EH (cell line): ENCODE results near the gene IQSEC2.

Experiments
- DNase-seq: peaks from one replicate; pipeline ENCODE4 v3.0.0-alpha.2; 2015; ENCODE audit warnings: low read depth

Gene IQSEC2

DNA sequence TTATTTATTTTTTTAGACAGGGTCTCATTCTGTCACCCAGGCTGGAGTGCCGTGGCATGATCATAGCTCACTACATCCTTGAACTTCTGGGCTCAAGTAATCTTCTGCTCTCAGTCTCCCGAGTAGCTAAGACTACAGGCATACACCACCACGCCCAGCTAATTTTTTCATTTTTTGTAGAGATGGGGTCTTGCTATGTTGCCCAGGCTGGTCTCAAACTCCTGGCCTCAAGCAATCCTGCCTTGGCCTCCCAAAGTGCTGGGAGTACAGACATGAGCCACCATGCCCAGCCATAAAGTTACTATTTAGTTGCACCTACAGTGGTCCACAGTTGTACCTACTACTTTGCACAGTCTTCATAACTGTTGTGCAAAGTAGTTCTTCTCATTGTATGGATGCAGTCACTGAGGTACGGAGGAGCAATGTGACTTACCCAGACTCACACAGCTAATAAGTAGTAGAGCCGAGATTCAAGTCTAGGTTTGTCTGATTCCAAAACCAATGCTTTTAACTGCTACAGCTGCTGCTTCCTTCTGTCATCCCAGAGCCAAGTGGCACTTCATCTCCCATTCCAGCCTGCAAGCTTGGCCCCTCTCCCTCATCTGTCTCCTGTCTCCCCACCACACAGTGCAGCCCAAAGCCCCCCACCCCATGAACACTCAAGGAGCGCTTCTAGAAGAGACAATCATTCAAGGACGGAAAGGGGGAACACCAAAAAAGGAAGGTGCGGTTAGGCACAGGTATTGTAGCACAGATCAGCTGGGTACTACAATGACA lies 24.0 kb upstream of the IQSEC2 start:
- no peak for DNase-seq

DNA sequence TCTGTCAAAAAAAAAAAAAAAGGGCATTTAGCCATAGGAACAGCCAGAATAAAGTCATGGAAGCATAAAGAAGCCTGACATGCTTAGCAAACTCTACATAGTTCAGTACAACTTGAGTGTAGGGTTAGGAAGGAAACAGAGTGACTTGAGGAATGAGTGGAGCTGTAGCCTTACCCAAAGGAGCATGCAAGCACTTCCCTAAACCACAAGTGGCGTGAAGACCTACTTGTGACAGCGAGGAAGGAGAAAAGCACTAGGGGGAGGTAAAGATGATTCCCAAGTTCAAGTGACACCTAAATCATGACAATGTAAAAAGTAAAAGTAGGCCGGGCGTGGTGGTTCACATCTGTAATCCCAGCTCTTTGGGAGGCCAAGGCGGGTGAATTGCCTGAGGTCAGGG lies 21.8 kb upstream of the IQSEC2 start:
- no peak for DNase-seq

DNA sequence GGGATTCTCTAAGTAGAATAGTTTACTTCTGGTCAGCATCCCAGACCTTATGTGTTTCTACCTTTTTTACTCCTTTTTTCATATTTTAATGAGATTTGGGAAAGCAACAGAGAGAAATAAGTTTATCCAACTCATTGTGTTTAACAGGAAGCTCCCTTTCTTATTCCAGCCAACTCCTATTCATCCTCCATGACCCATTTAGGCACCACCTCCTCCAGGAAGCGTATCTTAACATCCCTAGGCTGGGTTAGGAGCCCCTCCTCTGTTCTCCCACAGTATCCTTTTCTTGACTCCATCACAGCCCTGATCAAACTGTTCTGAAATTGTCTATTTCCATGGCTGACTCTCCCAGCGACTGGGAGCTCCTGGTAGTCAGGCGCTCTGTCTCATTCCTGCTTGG lies 18.8 kb upstream of the IQSEC2 start:
- DNase-seq: no peak

DNA sequence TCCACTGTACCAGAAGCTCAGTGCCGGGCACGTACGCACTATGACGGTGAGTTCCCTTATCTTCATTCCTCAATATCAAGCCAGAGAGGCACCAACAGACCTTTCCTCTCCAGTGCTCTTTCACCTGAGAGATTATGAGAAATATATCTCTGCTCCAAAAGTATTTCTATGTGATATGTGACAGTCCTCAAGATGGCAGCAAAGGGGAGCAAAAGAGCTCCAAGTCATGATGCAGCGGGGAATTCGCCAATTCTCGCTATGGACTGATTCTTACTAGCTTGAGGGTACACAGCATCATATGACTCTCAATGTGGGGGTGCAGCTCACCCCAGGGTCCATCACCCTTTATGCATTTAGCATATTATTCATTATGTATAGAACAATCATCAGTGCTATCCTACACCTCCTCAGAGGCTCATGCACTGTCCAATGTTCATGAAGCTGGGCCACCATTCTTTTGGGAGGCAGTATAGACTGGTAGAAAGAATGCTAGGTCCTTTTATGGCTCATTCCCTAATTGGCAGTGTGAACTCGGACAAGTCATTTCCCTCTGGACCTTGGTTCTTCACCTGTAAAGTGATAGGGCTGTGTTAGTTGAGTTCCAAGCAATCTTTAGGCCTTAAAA lies 12.8 kb upstream of the IQSEC2 start:
- peak; percentile 16 for DNase-seq

DNA sequence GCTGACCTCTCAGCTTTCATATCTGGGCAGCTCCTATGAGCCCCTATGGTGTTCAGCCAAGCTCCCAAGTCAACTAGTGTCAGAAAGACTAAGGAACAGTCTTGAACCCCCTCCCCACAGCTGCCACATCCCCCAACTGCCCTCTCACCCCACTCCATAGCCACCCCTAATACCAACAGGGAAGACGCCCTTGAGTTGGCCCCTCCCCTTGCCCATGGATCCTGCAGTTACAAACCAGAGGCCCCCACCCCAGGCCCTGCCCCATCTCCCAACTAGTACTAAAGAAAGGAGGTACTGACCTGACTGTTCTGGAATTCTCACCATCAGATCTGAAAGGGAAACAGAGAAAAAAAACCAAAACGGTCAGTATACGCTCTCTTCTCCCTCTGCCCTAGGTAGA lies 10.2 kb upstream of the IQSEC2 start:
- DNase-seq: no peak

DNA sequence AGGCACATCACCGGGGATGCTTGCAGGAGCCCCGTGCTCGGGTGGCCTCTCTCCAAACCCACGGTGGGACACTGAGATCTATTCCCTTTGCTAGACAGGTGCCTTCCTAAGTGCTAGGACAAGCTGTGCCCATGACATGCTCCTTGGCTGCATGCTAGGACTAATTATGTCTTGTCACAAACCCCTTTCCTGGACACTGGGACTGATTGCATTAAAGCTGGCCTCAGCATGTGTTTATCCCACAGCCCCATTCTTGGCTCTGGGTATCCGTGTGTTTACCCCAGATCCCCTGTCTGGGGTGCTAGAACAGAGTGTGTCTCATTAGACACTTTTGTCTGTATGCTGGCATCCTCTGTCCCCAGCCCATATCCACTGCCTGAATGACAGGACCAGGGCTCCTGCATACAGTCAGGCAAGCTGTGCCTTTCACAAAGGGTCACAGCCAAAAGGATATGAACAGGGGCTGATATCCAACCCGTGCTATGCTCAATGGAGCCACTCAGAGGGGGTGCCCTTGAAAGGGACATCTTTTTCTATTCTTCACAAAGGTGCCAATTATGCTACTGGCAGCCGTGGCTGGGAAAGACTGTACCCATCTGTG lies 9.2 kb upstream of the IQSEC2 start:
- DNase-seq: no peak

DNA sequence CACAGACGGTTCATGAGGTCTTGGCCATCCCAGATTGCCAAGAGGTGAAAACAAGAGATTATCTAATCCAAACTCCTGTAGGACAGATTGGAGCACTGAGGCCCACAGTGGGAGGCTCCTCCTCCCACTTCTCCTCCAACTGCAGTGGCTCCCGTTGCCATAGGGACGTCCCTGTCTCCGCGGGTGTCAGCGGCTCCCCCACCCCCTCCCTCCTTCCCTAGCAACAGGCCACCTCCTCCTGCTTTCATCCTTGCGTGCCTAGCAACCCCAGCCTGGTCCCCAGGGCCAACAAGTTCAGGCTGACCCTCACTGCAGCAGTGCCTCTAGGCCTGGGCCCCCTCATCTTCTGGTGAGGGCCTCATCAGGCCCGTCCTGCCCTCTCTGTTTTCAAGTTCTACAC lies 6.8 kb upstream of the IQSEC2 start:
- DNase-seq: peak; percentile 50

DNA sequence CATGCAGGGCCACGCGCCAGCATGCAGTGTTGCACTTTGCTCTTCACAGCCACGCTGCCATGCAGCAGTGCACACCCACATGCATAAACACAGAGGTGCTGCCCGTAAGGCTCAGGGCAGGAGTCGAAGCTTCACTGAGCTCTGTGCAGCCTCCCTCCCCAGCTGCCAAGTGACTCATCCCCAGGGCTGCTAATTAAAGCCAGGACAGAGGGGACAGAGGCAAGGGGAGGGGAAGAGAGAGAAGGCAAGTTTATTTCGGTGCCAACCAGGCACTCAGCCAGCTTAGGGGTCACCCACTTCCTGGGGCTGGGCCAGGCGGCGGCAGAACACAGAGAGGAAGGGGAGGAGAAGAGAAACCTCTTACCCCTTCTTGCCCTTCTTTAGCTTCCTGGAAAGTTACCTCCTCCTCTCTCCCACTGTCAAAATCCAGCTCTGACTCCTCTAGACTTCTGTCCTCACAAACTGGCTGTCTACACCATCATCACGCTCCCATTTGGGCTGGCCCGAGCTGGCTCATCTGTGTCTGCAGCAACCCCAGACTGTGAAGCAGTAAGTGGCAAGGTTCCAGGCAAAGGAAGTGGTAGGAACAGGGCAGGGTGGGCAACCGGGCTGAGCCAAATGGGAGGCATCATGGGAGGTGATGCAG lies 6.2 kb upstream of the IQSEC2 start:
- DNase-seq: peak; percentile 84

DNA sequence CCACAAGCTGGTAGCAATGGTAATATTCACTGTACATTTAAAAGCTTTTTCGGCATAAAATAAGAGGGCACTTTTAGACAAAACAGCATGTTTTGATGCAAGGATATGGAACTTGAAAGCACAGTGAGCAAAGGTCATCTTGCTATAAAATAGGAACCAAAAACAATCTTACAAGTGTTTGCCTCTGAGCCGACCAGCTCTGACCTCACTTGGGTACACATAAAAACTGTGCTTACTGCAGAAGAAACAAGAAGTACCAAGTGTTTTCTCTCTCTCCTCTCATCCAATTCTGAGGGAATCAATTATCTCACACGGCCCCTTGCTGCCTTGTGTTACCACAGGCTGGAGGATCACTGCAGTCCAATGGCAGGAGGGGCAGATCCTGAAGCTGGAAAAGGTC lies 4.8 kb upstream of the IQSEC2 start:
- no peak for DNase-seq

DNA sequence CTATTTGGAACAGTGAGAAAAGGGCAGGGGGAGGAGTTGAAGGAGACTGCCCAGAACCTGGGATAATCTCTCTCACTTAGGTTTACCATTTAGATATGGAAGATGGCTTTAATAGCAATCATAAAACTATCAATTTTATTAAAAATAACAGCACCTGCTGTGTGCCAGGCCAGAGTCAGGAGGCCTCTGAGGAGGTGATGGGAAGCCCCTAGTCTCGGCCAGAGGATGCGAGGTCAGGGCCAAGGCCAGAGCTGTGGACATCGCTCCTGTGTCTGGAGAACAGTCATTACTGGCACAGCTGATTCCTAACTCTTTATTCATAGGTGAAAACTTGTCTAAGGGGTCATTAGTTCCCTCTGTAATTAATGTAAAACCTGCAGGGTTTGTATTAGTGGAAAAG lies 4.2 kb upstream of the IQSEC2 start:
- DNase-seq: no peak

DNA sequence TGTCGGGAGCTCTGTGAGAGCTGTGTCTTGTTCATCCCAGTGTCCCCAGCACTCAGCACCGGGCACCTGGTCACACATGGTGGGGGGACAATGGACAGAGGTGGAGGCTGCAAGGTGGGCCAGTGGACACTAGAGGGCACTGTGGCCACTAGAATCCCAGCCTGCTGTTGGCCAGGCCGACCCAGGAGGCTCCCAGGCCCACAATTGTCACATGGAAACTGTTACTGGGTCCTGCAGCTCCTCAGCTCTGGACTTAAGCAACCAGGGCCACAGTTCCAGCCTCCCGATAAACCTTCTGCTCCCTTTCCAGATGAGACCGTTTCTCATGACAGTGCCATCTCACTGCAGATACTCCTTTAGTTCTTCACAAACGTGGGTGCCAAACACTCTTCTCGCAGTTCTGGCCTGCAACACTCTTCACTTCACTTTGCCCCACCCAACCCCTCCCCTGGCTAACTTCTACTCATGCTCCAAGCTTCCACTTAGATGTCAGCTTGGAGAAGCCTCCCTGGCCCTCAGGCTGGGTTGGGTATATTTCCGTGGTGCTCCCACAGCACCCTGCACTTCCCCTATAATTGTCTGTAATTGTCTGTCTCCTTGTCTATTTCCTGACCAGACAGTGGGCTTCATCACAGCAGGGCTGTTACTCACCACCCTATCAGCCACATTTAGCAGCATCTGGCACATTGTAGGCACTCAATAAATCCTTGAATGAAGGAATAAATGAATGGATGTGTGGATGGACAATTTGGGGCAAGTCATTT lies 3.5 kb upstream of the IQSEC2 start:
- DNase-seq: peak; percentile 60

DNA sequence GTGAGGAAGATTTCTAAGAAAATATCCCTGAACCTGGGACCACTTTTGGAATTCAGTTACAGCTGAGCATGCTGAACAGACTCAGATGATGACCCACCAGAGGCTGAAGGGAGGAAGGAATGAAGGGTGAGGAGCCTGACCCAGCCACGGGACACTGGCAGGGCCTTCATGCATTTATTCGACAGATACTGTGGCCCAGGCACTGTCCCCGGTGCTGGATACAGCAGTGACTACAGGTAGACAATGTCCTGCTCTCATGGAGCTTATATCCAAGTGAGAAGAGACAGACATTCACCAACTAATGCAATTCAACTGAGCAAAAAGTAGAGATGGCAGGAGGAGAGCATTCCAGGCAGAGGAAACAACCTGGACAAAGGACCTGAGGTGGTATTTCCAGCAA lies 2.2 kb upstream of the IQSEC2 start:
- no peak for DNase-seq

DNA sequence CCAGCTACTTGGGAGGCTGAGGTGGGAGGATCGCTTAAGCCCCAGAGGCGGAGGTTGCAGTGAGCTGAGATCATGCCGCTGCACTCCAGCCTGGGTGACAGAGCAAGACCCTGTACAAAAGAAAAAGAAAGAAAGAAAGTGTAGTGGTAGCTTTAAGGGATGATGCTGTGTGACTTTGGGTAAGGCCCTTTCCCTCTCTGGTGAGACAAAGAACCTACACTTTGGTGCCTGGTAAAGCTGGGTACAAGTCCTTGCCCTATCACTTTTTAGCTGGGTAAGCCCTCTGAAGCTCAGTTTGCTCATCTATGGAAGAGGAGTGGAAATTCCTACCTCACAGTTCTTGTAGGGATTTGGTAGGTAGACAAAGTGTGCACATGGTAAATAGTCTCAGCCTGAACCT lies 1.7 kb upstream of the IQSEC2 start:
- DNase-seq: no peak

DNA sequence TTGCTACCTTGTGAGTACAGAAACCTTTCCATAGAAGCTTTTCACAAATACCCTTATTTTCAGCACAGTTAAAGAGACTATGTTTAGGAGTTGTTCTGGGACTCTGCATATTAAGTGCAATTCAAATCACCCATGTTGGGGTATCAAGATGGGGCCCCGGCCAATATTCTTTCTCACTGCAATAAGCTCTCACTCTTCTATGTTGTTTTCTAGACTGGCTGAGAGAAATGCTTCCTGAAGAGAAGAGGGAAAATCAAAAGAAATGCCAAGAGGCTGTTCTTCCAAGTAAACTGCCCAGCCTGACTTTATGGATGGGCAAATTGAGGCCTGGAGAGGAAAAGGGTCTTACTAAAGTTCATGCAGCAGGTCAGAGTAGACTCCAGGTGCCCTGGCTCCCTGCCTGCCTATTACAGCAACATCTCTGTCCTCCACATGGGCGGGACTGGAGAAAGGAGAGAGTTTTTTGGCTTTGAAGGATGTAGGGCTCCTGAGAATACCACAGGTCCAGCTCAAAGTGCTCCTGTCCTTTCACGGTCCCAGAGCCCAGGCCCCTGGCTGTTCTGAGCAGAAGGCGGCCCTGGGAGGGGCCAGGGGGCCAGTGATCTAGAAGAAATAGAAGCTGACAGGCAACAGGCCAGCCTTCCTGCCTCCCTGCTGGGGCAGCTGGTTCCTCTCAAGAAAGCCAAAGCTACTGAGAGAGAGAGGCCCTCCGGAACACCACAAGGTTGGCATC lies 745 bp upstream of the IQSEC2 start:
- DNase-seq: no peak

DNA sequence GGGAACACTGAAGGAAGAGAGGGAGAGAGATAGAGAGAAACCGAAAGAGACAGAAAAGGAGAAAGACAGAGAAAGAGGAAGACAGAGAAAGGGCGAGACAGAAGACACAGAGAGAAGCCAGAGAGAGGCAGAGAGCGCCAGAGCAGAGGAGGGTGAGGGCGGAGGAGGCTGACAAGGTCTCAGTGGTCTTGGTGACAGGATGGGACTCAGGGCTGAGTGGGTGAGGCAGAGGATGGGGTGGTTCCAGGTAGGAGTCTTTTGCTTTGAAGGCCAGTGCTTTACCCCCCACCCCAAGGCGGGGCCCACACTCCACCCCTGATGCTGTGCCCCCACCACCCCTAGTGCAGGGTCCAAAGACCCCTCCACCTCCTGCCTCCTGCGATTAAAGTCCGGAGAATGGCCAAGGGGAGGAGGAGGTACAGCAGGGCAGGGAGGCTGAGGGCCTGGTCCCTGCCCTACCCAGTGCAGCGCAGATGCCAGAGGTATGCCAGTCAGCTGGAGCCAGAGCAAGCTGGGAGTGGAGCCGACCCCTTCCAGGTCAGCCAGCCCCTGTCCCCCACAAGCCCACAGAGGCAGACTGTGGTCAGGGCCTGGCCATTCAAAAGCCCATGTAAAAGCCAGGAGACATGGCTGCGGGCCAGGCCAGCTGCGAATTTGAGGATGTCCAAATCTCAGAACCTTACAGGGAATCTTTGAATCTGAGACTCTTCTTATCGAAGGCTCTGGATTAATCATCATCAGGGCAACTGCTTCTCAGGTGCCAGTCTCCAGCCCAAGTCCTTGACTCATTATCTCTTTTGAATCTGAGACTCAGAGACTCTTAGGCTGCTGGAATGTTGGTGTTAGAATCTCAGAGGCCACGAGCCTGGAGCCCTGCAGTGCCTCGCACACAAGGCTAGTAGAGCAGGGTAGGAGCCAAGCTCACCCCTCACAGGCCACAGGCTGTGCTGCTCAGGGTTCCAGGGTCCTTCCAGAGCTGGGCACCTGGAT lies 758 bp downstream of the IQSEC2 start:
- DNase-seq: peak; percentile 70

DNA sequence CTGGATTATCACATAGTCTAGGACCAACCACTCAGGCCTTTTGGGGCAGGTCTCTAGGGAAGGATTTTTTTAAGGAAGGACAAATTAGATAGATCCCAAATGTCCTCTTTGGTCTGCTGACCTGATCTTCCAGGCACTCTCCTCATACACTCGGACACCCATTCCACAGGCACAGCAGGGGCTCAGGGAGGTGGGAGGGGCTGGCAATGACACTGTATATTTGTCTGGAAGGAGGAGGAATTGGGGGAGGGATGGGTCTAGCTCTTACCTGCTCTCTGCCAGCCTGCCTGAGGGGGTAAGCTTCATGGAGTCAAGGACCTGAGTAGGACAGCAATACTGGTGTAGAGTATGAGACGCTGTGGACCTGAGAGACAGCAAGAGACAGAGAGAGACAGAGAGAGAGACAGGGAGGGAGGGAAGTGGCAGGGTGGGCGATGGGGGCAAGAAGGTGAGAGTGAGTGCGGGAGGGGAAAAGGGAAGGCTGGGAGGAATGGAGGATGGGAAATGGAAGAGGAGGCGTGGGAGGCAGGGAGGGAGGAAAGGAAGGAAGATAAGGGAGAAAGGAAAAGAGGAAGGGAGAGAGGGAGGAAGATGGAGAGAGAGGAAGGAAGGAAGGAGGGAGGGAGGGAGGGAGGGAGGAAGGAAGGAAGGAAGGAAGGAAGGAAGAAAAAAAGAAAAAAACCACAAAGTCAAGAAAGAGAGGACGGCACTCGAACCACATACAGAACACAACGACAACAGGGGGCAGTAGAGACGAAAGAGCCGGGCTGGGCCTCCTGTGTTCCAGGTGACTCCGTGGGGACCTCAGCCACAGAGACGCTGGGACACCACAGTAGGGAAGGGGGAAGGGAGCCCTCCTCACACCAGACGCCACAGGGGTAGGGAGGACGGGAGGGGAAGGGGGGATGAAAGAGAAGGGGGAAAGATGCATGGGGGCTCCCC lies 1.8 kb downstream of the IQSEC2 start:
- DNase-seq: no peak

DNA sequence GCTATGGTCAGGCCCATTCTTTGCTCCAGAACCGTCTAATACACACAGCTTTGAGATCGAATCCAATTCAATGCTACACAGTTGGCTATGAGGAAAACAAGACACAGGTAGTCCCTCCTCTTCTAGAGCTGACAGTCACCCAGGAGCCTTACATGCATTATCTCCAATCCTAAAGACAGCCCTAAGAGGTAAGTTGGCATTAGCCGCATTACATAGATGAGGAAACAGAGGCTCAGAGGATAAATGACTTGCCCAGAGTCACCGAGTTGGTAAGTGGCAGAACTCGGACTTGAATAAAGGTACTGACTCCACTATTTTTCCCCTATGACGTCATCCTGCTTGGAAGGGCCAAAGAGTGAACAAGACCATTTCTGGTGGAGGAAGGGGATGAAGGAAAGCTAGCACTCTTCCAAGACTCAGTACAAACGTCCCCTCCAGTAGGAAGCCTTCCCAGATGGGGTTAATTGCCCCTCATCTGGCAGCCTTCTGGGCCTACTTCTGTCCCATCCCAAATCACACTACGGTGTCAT lies 8.5 kb downstream of the IQSEC2 start:
- DNase-seq: no peak

DNA sequence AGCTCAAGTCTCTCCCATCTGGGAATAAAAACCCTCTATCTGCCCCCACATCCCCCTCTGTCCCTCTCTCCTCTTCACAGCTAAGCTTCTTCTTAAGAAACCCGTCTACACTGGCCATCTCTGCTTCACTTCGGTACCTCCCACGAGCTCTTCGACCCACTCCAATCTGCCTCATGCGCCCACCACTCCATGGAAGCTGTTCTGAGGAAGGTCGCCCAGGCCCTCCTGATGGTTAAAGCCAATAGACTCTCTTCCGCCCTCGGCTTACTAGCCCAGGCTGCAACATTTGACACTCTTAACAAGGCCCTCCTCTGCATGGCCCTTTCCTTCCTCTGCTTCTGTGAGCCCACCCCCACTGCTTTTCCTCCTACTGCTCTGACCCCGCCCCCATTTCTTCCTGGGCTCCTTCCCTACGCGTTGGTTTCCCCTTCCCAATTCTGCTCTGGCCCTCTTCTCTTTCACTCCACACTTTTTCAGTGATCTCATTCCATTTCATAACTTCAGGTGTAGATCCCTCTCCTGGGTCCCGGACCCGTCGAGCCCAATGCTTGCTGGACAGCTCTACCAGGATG lies 11.8 kb downstream of the IQSEC2 start:
- no peak for DNase-seq

DNA sequence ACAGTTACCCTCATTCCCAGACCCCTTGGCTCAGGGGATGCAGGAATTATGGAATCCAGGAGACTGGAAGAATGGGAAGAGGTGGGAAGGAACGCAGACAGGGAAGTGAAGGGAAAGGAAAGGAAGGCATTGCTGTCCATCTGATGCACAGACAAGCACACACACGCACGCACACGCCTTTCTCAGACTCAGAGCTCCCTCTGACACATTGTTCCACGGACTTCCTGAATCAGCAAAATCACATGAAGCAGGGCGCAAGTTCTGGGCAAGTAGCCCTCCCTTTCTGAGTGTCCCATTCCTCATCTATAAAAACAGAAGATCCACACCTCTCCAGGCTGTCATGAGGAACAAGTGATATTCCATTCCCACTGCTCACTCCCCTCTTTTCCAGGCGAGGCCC lies 13.2 kb downstream of the IQSEC2 start:
- DNase-seq: no peak
